ENCODE data around the gene PKN2.

GRCh38 chr1:88673446-88673845 lies 10.6 kb upstream of the PKN2 start:
- TF ChIP-seq LEF1 (IDR thresholded peaks at IDR 0.05; ENCODE audit: borderline replicate concordance): no peak
- TF ChIP-seq FOXA1 (IDR thresholded peaks at IDR 0.05): no peak
- TF ChIP-seq ZNF384 (IDR thresholded peaks at IDR 0.05): no peak
- no peak for TF ChIP-seq SUZ12 (IDR thresholded peaks at IDR 0.05)
- no peak for TF ChIP-seq TARDBP (IDR thresholded peaks at IDR 0.05)
- TF ChIP-seq FOXK2 (IDR thresholded peaks at IDR 0.05): no peak
- no peak for TF ChIP-seq BHLHE40 (IDR thresholded peaks at IDR 0.05; ENCODE audit: borderline replicate concordance)
- TF ChIP-seq ARNT (IDR thresholded peaks at IDR 0.05): no peak
- no peak for TF ChIP-seq NFRKB (IDR thresholded peaks at IDR 0.05)
- TF ChIP-seq FOXM1 (IDR thresholded peaks at IDR 0.05; ENCODE audit: borderline replicate concordance): no peak
- no peak for TF ChIP-seq HDGF (IDR thresholded peaks at IDR 0.05; ENCODE audit: borderline replicate concordance)
